COLO668 (cell line): Measurements from ENCODE around the gene RAP2B.
"Not testable (repeated sequence)": the region's sequence is repeated elsewhere in the genome, so short reads cannot be mapped to it uniquely, and the experiment has no call there.

Source experiments
- DNase-seq: peaks from one replicate; lab custom pipeline; 2025; ENCODE audit not compliant: unreplicated experiment; lab: John Stamatoyannopoulos, UW

The RAP2B gene

DNA sequence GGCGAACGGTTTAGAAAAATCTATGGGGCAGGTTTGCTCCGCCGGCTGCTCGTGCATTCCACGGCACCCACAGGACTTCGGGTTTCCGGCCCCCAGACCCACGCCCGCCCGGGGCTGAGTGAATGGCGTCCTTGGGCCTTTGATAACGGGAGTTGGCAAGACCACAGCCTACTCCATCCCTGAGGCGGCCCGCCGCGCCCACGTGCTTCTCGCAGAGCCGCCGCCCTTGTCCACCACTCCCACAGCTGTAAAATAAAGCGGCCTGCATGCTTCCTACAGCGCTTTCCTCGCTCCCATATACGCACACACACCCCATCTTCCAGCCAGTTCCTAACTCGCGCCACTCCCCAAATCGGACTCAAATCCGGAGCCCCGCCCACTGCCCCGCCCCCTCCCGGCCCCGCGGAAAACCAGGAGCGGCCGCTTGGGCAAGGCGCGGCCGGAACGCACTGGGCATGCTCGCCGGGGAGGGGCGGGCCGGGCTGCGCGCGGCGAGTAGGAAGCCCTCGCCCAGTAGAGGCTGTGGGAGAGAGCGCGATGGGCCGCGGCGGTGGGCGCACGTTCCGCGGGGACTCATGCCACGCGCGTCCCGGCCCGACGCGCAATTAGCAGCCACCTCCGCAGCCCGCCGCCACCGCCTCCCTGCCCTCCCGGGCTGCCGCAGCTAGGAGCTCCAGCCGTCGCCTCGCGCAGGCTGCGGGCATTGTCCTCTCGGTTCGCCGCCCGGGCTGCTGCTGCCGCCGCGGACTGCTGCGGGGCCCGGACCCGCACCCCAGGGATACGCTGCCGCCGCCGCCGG lies at the start of gene RAP2B:
RAP2B (plus strand) TSS at position 513 of the 799 bp plus-strand sequence. CDS start 468 bp downstream, outside the sequence.
- peak; percentile 90 for DNase-seq

DNA sequence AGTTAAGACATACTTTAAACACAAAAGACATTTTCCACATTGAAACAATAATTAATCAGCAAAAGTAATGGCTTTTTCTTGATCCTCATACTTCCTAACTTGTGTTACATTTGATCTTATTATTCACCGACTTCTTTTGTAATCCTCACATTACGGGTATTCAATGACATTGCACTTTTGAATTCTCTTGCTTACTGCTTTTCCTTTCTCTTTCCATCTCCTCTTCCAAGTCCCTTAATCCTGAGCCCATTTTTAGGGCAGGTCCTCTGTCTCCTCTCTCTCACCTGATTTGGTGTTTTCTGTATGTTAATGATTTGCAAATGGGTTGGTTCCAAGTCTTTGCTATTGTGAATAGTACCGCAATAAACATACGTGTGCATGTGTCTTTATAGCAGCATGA lies 48.5 kb upstream of the RAP2B start:
- DNase-seq: no peak

DNA sequence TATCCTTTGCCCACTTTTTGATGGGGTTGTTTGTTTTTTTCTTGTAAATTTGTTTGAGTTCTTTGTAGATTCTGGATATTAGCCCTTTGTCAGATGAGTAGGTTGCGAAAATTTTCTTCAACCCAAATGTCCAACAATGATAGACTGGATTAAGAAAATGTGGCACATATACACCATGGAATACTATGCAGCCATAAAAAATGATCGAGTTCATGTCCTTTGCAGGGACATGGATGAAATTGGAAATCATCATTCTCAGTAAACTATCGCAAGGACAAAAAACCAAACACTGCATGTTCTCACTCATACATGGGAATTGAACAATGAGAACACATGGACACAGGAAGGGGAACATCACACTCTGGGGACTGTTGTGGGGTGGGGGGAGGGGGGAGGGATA lies 47.8 kb upstream of the RAP2B start:
- not testable (repeated sequence) for DNase-seq

DNA sequence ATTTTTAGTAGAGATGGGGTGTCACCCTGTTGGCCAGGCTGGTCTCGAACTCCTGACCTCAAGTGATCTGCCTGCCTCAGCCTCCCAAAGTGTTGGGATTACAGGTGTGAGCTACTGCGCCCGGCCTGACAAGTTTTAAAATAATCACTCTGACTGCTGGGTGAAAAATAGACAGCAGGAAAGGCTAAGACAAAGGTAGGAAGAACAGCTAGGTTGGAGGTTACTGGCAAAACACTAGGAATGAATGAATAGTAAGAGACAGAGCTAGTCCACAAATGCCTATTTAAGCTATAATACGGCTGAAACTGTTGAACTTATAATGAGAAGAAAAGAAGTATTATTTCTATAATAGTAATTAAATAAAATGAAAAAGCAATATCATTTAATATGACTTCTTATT lies 46.7 kb upstream of the RAP2B start:
- no peak for DNase-seq

DNA sequence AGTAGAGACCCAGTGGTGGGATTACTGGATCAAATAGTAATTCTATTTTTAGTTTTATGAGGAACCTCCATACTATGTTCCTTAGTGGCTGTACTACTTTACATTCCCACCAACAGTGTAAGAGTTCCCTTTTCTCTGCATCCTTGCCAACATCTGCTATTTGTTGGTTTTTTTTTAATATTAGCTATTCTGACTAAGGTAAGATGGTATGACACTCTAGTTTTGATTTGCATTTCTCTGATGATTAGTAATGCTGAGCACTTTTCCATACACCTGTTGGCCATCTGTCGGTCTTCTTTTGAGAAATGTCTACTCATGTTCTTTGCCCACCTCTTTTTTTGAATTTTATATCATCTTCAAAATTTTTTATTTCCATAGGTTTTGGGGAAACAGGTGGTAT lies 34.2 kb upstream of the RAP2B start:
- no peak for DNase-seq

DNA sequence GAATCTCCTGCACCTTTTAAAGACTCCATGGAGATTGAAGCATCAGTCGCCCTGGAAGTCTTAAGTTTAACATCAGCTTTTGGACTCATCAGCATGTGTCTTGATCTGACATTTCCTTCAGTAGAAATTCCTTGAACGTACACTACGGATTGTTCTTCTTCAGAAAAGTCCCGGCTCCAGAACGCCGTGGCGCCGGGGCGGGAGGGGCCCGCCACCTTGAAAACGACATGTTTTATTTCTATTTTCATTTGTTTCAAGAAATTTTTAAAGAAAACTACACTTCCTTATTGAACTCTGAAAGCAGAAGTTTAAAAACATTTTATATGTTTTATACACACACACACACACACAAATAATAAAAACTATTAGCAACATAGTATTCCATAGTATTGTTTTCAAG lies 32.6 kb upstream of the RAP2B start:
- no peak for DNase-seq

DNA sequence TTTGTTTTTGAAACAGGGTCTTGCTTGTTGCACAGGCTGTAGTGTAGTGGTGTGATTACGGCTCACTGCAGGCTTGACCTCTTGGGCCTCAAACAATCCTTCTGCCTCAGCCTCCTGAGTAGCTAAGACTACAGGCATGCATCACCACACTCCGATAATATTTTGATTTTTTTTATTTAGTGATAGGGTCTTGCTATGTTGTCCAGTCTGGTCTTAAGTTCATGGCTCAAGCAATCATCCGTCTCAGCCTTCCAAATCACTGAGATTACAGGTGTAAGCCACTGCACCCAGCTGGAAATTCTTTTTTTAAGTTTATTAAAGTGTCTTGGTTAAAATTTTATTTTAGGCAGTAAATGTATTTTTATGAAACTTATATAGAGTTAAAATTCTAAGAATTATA lies 32.2 kb upstream of the RAP2B start:
- DNase-seq: no peak

DNA sequence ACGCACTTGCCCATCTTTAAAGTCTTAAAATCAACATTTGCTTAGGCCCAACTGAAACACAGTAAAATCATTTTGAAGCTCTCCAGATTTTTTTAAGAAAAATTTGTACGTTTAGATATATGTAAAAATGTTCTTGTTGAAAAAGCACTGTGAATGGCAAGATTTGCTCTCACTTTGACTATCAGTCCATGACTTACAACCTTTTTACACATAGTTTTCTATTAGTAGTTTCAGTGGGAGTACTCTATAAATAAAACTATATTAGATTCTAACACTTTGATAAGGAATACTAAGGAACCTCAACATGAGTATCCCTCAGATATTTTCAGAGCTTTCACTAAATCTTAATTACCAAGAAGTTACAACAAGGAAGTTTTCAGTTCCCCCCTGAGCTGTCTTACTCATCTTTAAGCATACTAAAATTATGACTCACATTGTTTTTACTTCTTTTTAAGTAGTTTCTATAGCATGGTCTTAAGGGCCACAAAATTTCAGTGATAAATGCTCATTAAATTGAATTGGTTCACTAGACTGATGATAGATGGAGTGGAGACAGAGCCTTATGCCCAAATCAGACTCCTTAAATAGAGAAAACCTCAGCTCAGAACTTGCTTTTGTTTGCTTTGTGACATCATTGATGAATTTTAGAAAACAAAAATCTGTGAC lies 31.6 kb upstream of the RAP2B start:
- no peak for DNase-seq

DNA sequence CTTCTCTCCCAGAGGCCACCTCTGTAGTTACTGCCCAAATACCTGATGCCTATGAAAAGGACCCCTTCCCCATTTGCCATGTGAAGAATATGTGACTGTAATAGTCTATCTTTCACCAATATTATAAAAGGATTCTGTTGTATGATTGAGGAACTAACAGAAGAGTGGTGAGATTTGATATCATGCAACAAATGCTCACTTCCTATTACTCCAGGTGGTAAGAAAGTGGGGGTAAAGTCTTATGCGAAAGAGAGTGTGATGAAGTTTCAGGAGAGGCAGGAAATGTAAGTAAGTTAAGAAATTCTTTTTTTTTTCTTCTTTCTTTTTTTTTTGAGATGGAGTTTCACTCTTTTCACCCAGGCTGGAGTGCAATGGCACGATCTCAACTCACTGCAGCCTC lies 24.4 kb upstream of the RAP2B start:
- DNase-seq: no peak

DNA sequence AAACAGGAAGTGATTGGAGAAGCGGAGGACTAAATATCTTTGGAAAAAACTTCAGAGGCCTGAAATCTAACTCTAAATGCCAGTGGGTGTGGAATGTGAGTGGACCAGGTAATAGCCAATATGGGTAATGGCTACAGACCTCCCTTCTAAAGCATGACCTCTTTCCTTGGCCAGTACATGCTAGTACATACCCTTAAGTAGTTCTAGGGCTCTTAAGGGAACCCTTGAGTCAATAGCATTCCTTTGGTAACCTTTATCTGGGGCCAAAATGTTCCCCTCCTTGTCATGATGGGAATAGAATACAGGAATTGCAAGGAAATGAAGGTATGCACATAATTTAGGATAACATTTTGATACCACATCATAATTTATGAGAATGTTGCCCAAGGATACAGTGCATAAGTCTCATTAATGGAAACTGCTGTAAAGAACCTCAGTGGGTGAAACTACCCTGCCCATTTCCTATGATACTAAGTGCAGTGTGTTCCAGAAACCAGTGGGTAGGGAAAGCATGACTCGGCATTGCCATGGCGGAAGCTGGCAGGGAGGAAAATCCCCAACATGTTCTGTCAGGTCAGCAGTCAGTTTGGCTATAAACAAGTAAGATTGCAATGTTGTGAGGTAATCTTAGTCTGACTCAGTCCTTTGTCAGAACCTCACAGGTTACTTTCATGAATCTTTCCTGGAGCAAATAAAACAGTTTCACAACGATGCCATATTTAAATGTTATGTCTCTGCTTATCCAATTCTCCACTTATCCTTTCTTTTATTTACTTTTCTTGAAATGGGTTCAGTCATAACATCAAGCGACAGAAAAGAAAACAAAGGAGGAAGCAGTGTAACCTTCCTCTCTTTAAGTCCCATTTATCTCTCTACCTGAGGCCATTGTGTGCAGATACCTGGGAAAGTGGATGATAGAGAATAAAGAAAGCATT lies 23.5 kb upstream of the RAP2B start:
- DNase-seq: no peak

DNA sequence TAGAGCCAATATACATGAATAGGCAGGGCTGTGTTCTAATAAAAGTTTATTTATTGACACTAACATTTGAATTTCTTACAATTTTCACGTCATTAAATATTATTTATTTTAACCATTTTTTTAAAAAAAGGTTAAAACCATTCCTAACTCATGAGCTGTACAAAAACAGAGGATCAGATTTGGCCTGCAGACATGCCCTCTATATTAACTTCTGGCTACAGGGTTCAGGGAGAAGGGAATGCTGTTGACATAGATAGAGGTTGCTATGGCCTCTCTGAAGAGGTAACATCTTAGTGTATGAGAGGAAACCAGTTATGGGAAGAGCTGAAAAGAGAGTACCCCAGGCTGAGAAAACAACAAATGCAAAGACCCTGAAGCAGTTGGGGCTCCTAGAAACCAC lies 19.1 kb upstream of the RAP2B start:
- DNase-seq: no peak

DNA sequence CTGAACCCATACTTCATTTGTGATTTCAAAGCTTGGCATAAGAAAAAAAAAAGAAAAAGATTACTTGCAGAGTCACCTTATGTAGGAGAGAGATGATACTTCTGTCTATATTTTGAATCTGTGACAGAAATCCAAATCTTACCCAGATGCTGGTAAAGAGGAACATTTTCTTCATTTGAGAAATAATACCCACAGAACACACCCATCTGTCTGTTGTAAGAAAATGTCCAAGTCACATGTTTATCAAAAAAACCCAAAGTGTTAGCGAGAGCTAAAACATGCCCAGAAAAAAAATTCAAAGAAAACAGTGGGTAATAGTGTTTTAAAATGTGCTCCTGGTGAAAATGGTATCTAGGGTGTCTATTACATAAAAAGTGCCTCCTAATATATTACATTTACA lies 18.0 kb upstream of the RAP2B start:
- DNase-seq: no peak

DNA sequence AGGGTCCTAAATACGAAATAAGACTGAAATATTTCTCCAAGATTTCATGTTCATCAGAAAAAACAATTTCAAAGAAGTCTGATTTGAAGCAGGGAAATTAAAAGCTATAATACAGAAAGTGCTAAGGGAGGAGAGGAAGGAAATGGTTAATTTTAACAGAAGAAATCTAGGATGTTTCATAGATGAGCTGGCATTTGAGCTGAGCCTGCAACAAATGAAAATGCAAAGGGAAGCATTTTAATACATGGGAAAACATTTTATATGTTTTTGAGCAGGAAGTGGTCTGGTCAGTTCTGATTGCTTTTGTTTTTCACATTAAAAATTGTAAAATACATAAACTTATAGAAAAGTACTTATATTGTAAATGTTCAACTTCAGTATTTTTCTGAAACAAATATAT lies 17.2 kb upstream of the RAP2B start:
- no peak for DNase-seq

DNA sequence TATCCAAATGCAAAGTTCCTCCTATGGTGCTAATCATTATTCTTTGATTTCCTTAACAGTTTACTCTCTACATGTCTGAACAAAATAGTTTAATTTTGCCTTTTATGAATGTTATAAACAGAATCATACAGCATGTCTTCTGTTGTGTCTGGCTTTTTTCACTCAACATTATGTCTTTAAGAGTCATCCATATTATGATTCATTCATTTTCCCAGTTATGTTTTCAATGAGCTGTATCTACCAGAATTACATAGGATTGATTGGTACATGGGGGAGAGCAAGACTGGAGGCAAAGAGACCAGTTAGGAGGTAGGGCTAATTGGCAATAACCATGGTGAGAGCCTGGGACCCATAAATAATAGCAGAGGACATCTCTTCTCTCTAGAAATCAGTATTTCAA lies 16.6 kb upstream of the RAP2B start:
- DNase-seq: no peak

DNA sequence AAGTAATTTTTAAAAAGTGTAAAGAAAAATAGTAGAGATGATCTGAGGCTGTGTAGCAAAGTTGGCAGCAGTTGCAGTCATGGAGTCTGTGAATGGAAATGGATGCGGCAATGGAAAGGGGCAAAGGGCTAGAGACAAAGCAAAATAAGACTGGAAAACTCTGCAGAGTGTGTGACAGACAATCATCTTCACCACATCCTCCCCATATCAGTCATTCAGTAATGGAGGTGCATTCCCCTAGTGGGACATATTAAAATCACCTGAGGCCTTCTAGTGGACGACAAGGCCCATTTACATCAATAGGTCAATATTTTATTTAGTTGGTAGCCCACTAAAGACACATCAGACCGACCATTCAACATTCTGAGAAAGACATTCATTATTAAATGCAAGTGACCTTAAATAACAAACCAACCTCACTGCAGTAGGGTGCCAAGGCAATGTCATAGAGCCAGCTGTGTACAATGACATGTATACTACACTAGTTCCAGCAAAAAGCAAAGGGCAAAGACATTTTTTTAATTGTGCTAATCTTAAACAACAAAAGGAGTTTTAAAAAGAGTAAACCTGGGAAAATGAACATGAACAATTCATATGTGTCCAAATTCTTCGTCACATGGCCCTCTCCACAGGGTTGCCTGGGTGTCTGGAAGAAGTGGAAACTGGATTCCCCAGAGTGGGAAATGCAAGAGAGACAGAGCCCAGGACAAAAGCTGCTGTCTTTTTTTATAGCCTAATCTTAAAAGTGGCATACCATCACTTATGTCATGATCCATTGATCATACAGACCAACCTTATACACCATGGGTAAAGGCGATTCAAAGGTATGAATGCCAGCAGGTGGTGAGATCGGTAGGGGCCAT lies 15.6 kb upstream of the RAP2B start:
- no peak for DNase-seq

DNA sequence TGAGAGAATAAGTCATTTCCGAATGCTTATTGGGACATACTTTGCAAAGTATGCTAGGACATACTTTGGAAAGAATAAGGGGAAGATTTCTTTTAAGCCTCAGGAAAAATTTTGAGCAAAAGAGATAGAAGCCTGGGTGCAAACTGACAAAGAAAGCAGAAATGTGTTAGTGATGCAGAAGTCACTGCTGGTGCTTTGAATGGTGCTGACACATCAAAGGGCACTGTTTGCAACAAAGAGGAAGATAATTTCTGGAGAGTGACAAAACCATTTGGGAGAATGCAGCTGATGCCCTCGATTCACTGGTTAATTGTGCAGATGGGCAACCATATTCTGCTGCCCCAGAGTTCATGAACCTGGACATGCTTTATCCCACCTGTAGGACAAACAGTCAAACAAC lies 11.0 kb upstream of the RAP2B start:
- no peak for DNase-seq

DNA sequence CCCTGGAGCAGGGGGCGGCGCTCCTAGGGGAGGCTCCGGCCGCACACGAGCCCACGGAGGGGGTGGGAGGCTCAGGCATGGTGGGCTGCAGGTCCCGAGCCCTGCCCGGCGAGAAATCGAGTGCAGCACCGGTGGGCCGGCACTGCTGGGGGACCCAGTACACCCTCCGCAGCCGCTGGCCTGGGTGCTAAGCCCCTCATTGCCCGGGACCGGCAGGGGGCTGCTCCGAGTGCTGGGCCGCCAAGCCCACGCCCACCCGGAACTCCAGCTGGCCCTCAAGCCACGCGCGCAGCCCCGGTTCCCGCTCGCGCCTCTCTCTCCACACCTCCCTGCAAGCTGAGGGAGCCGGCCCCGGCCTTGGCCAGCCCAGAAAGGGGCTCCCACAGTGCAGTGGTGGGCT lies 6.2 kb upstream of the RAP2B start:
- DNase-seq: not testable (repeated sequence)

DNA sequence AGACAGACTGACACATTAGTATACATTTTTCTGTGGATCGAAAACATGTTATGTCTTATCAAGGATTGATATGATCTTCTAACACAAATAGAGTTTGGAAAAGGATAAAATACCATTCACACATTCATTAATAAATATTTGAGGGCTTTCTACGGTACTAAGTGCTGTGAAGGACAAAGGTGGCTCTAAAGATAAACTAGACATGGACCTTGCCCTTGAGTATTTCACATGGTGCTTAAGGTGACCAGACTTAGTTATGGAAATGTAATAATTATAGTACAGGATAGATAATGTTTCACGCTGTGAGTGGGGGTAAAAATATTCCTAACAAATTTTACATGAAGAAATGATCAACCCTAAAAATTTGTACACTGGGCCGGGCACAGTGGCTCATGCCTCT lies 3.8 kb upstream of the RAP2B start:
- DNase-seq: no peak

DNA sequence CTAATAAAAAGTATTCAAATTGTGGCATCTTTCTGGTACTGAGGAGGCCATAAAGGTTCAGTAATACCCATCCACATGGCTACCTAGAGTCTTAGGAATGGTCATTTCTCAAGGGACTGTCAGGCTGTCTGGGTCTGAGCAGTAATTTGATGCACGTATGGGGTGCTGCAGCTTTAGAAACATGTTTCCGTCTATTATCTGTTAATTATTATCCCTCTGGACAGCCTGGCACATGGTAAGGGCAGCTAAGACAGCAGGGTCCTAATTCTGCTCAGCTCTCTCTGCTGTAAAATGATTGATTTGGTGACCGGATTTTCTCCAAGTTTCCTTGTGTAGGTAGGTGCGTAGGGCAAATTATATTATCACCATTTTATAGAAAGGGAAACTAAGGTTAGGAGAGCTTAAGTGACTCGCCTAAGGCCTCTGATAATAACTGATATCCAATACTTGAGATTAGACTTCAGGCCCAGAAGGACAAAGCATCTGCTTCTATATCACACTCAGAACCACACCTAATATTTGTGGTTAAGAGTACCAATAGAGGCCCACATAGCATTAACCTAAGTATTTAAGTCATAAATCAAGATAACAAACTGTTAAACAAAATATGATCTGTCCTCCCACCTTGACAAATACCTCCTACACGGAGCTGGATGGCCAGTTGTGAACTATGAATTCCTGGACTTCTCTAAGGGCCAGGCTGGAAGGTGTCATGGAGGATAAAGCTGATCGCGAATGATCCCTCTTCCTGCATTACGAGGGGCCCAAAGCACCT lies 2.9 kb upstream of the RAP2B start:
- no peak for DNase-seq
